Cardiac septum (tissue), 1 donor: ENCODE data around the gene ZCRB1. TPM values are rescaled to one million over a fixed set of nuclear protein-coding genes. Genes with fewer than 3 reads are reported as not detected.

ENCODE experiments used
- DNase-seq: peaks from one replicate; pipeline ENCODE4 v3.0.0-alpha.2; 2020; ENCODE audit warnings: low spot score
- intact Hi-C: fragments of 100-400 bp; cut with DNase I; formaldehyde crosslinking; loops from one replicate; pipeline ENCODE4 v1.14.0; 2022
- microRNA-seq: library from miRNA; unstranded; fragments of <30 nt; microRNA quantifications from one replicate; pipeline ENCODE4 v1.2.0, GENCODE V29; 2020
- total RNA-seq: library from RNA; stranded (reverse); fragmentation: NEBNext Ultra II Directional; extraction: Animal tissue kit (Norgen Biotek cat#: 25700); gene quantifications from one replicate; pipeline ENCODE4 v1.2.1, GENCODE V29; 2021
- donor health status: DM: no; HTN: no; CAD: no.

The ZCRB1 gene
- total RNA-seq, 1 donor from 2014 or later = 57.1 TPM

- no peak for DNase-seq
- intact Hi-C loops = no loop called here
Measured at GRCh38 chr12:42284876-42285275, 41.0 kb downstream of the ZCRB1 start.

- intact Hi-C loops = no loop called here
Measured at GRCh38 chr12:42284157-42284556, 41.7 kb downstream of the ZCRB1 start.

GRCh38 chr12:42283739-42284138 is 42.2 kb downstream of the ZCRB1 start:
- intact Hi-C loops = no loop called here

More at GRCh38 chr12:42284157-42284556, 41.7 kb downstream of the ZCRB1 start:
- no peak for DNase-seq

GRCh38 chr12:42282294-42282693 is 43.6 kb downstream of the ZCRB1 start:
- intact Hi-C loops = no loop called here
- no peak for DNase-seq

More at GRCh38 chr12:42283739-42284138, 42.2 kb downstream of the ZCRB1 start:
- no peak for DNase-seq

GRCh38 chr12:42281844-42282243 is 44.0 kb downstream of the ZCRB1 start:
- DNase-seq = no peak
- intact Hi-C loops = no loop called here

- DNase-seq = no peak
- intact Hi-C loops = no loop called here
Measured at GRCh38 chr12:42281278-42281677, 44.6 kb downstream of the ZCRB1 start.

GRCh38 chr12:42278128-42278510 is 47.8 kb downstream of the ZCRB1 start:
- DNase-seq = no peak
- intact Hi-C loops = no loop called here

- intact Hi-C loops = no loop called here
- DNase-seq = no peak
Measured at GRCh38 chr12:42277396-42278127, 48.3 kb downstream of the ZCRB1 start.

- intact Hi-C loops = no loop called here
- DNase-seq = no peak
Measured at GRCh38 chr12:42275499-42275898, 50.4 kb downstream of the ZCRB1 start.

GRCh38 chr12:42273706-42274105 is 52.2 kb downstream of the ZCRB1 start:
- intact Hi-C loops = no loop called here
- no peak for DNase-seq

GRCh38 chr12:42270596-42270995 is 55.3 kb downstream of the ZCRB1 start:
- DNase-seq = no peak
- intact Hi-C loops = no loop called here

- intact Hi-C loops = no loop called here
- DNase-seq = no peak
Measured at GRCh38 chr12:42267413-42268190, 58.3 kb downstream of the ZCRB1 start.

- intact Hi-C loops = no loop called here
- DNase-seq = no peak
Measured at GRCh38 chr12:42266579-42267230, 59.2 kb downstream of the ZCRB1 start.

- intact Hi-C loops = no loop called here
- DNase-seq = no peak
Measured at GRCh38 chr12:42262271-42262670, 63.6 kb downstream of the ZCRB1 start.

Small RNA genes lying within 50 kb of the gene (microRNA-seq; reads per million reads assigned to microRNA genes)
- not detected for gene MIR7851

Other genes with a start within 250 kb of the ZCRB1 start
- 6.5 TPM for gene GXYLT1, start 181.2 kb downstream of the ZCRB1 start, total RNA-seq
- 84.8 TPM for gene YAF2, start 87.8 kb downstream of the ZCRB1 start, total RNA-seq
- 33.7 TPM for gene PPHLN1, start 73 bp upstream of the ZCRB1 start, total RNA-seq